C4-2B (cell line): ENCODE measurements around the gene SERPINB2.

ENCODE experiments used
- H3K27ac ChIP-seq: fragments of 450-650 bp; 2 replicates; pipeline ENCODE4 v1.5.1; 2017
- ZFX ChIP-seq: fragments of 450-650 bp; IDR thresholded peaks from 2 replicates; pipeline ENCODE4 v1.6.1; 2017
- TF ChIP-seq, protein P1 (sequence below): fragments of 450-650 bp; conservative IDR thresholded peaks from 2 replicates; pipeline ENCODE4 v1.5.1; 2017; ENCODE audit warnings: mild to moderate bottlenecking

The SERPINB2 gene

DNA sequence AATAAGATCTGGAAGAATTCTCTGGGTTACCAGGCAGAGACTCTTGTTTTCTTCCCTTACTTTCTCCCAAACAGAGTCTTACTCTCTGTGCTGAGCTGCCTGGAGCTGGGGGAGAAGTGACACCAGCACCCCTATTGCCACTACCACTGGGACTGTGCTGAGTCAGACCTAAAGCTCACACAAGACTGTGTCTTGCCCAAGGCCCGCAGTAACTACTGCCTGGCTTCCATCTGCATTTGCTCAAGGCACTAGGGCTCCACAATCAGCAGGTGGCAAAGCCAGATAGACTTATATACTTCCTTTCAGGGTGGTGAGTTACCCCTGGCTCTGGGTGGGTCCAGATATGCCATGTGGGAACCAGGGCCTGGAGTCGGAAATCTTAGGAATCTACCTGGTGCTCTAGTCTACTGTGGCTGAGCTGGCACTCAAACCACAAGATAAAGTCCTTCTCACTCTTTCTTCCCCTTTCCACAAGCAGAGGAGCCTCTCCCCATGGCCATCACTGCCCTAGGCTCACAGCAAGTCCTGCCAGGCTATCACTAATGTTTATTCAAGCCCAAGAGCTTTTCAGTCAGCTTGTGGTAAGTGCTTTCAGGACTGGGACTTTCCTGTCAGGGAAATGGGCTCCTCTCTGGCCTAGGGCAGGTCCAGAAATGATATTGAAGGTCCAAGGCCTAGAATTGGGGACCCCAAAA is 27.6 kb upstream of the SERPINB2 start:
- no peak overlapping the region for H3K27ac ChIP-seq
- TF ChIP-seq ZFX = no peak
- TF ChIP-seq, protein P1, sequence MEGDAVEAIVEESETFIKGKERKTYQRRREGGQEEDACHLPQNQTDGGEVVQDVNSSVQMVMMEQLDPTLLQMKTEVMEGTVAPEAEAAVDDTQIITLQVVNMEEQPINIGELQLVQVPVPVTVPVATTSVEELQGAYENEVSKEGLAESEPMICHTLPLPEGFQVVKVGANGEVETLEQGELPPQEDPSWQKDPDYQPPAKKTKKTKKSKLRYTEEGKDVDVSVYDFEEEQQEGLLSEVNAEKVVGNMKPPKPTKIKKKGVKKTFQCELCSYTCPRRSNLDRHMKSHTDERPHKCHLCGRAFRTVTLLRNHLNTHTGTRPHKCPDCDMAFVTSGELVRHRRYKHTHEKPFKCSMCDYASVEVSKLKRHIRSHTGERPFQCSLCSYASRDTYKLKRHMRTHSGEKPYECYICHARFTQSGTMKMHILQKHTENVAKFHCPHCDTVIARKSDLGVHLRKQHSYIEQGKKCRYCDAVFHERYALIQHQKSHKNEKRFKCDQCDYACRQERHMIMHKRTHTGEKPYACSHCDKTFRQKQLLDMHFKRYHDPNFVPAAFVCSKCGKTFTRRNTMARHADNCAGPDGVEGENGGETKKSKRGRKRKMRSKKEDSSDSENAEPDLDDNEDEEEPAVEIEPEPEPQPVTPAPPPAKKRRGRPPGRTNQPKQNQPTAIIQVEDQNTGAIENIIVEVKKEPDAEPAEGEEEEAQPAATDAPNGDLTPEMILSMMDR = no peak

DNA sequence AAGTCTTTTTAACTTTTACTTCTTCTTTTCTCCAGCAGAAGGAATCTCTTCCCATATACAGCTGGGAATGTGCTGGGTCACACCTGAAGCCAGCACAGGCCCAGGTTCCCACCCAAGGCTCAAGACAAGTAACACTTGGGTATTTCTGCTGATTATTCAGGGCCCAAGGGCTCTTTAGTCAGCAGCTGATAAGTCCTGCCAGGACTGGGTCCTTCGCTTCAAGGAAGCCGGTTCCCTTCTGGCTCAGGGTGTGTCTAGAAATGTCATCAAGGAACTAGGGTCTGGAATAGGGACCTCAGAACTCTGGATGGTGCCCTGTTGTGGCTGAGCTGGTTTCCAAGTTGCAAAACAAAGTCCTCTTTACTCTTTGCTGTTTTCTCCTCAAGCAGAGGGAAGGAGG is 27.0 kb upstream of the SERPINB2 start:
- no peak overlapping the region for H3K27ac ChIP-seq
- TF ChIP-seq ZFX = no peak
- TF ChIP-seq, protein P1 = no peak

DNA sequence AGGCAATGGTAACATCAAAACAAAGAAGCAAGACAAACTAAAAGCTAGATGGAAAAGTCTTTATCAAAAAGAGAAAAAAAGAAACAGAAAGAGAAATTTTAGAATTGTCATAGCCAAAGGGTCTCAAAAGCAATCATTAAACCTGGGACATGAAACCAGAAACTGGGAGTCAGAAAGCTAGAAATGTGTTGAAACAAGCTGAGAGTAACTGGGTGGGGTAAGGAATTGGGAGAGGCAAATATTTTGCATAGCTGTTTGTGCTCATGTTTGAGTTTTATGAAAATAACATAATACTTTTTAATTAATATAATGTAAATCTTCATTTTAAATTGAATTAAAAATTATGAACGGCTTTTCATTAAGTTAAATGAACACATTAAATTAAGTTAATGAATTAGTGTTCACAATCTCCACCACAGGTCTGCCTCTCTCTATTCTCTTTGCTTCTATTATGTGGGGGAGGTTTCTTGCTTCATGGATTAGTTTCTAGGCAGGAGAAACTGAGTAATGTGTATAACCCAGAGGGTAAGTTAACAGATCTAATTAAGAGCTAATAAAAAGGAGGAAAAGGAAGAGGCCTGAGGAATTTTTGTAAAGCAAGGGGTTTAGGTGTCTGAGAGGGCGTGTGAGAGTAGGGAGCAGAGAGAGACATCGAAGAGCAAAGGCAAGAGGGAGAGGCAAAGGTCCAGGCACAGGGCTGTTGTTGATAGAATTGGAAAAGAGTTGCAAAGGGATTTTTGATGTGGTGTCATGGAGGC is 20.0 kb upstream of the SERPINB2 start:
- no peak overlapping the region for H3K27ac ChIP-seq
- TF ChIP-seq, protein P1 = no peak
- no peak for TF ChIP-seq ZFX

DNA sequence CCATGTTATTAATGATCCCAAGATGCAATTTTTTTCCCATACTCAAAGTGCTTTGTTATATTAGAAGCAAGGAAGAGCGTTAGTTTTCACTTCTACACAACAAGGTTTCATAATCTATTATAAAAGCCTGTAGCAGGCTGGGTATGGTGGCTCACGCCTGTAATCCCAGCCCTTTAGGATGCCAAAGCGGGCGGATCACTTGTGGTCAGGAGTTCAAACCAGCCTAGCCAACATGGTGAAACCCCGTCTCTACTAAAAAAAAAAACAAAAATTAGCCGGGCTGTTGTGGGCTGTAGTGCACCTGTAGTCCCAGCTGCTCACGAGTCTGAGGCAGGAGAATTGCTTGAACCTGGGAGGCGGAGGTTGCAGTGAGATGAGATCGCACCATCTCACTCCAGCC is 19.0 kb upstream of the SERPINB2 start:
- H3K27ac ChIP-seq = no peak overlapping the region

DNA sequence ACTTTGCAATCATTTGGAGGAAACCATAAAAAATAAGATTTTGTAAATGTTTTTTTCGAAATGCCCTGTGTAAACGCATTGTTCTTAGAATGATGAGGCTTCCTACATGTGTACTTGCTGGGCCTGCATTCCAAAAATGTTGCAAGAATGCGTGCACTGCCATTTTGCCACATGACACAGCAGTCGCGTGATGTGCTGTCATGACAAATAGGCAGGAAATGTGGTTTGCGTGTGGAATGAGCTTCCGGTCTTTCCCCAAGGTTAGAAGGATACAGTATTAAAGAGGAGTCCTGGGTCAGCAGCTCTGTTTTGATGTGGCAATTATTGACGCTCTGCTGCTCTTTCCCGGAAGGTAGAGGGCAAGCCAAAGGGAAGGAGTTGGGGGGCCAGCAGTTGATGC is 18.1 kb upstream of the SERPINB2 start:
- H3K27ac ChIP-seq = no peak overlapping the region
- no peak for TF ChIP-seq ZFX
- TF ChIP-seq, protein P1 = no peak

More for the DNA sequence above, 19.0 kb upstream of the SERPINB2 start:
- TF ChIP-seq, protein P1 = no peak
- TF ChIP-seq ZFX = no peak

DNA sequence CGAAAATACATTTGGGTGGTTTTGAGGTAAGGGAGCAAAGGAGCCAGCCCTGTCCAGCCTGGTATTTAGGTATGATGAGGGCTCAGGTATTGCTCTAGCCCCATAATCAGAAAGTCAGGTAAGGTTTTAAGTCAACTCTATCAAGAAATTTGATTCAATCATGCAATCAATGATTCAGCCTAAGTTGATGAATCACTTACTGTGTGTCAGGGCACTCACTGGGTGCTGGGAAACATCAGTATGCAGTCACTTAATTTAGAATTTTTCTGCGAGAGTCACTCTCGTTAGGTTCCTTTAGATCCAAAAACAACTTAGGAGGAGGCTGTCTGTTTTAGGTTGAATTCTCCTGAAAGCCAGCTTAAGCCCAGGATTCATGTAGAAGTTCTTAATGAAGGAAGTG is 17.7 kb upstream of the SERPINB2 start:
- TF ChIP-seq ZFX = no peak
- TF ChIP-seq, protein P1 = no peak

DNA sequence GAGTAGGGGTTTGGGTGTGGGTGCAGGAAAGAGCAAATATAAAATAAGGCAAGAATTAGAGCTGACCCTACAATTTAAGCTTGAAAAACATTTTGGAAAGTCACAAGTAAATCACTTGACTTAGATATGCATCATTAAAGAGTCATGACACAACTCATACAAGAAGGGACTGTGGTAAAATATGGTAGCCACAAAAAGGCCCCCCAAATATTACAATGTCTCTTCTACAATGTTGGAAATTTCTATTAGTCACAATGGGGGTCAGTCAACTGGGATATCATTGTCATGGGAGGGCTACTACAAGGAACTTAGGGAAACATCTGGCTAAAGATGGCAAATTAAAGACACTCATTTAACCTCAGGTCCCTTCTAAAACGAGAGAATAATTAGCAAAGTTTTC is 15.7 kb upstream of the SERPINB2 start:
- TF ChIP-seq, protein P1 = no peak
- TF ChIP-seq ZFX = no peak
- no peak overlapping the region for H3K27ac ChIP-seq

More for the DNA sequence above, 17.7 kb upstream of the SERPINB2 start:
- no peak overlapping the region for H3K27ac ChIP-seq
